GM18511 (cell line): ENCODE results near the gene RSPO4.
"Not testable (repeated sequence)": the region's sequence is repeated elsewhere in the genome, so short reads cannot be mapped to it uniquely, and the experiment has no call there.

Experiments
- ATAC-seq: cut with Tn5 transposase; IDR thresholded peaks from one replicate; pipeline ENCODE4 v1.9.1; 2021; ENCODE audit warnings: mild to moderate bottlenecking, moderate library complexity; ENCODE audit not compliant: unreplicated experiment

RSPO4 gene

GRCh38 chr20:1001911-1002681 is at the start of gene RSPO4:
RSPO4 (minus strand) TSS chr20:1002311; CDS start chr20:1002164, 147 bp downstream.
- ATAC-seq: no peak

GRCh38 chr20:1050440-1050839 is 48.3 kb upstream of the RSPO4 start:
- no peak for ATAC-seq

DNA sequence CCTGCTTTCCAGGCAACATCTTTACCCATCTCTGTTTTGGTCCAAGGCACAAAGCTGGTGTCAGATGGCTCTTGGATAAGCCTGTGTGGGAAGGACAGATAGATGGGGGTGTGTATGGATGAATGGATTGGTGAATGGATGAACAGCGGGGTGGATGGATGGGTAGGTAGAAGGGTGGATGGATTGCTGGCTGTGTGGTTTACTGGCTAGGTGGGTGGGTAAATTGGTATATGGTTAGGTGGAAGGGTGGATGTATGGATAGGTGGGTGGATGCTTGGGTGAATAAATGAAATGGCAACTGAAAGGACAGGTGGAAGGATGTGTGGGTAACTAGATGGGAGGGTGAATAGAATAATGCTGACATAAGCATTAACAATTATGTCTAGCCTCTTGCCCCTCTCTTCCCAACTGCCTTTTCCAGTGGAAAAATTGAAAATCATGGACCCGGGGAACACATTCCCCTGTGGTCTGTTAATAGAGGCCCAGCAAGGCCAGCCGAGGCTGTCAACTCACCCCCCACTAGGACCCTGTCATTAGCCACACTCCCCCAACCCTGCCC is 43.8 kb upstream of the RSPO4 start:
- no peak for ATAC-seq

GRCh38 chr20:1041845-1042390 is 39.8 kb upstream of the RSPO4 start:
- ATAC-seq: no peak

DNA sequence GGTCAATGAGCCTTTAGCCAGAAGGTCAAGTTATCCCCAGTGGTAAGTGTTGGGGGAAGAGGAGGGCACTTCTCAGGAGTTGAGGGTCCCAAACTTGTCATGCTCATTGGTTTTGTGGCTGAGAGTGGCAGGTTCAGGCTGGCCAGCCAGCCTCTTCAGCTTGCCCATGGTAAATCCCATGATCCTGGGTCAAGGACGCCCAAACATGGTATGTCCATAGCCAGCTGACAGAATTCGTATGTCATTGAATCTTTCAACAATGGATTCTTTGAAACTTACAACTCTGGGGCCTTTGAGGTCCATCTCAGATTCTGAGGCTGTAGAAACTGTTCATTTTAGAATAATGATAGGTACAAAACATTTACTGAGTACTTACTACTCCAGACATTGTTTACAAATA is 36.1 kb upstream of the RSPO4 start:
- no peak for ATAC-seq

DNA sequence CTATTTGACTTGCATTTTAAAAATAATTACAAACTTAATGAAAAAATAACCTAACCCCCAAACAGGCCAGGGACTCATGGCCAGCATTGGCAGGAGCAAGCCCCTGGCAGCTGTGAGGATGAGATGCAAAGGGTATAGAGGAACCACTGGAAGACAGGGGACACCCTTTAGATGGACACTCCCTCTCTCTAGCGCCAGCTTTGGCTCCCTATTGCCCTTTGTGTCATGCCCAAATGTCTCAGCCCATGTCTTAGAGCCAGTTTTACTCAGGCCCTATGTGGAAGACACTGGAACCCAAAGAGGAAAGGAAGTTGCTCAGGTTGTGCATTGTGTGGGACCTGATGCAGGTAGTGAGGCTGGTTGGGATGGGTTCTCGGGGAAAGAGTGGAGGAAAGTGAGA is 34.9 kb upstream of the RSPO4 start:
- no peak for ATAC-seq

- ATAC-seq: no peak
Observed at GRCh38 chr20:1035466-1035865, 33.4 kb upstream of the RSPO4 start.

DNA sequence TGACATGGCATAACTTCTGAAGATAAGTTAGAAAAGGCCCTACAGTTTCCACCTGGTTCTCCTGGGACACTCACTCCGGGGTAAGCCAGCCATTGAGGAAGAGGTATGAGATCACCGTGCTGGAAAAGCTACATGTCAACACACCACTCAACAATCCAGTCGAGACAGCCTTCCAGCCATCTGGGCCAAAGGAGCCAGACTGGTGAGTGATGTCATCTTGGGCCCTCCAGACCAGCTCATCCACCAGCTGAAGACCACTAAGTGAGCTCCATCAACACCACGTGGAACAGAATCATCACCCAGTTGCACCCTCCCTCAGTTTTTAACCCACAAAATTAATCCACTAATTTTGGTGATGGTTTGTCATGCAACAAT is 32.3 kb upstream of the RSPO4 start:
- no peak for ATAC-seq

DNA sequence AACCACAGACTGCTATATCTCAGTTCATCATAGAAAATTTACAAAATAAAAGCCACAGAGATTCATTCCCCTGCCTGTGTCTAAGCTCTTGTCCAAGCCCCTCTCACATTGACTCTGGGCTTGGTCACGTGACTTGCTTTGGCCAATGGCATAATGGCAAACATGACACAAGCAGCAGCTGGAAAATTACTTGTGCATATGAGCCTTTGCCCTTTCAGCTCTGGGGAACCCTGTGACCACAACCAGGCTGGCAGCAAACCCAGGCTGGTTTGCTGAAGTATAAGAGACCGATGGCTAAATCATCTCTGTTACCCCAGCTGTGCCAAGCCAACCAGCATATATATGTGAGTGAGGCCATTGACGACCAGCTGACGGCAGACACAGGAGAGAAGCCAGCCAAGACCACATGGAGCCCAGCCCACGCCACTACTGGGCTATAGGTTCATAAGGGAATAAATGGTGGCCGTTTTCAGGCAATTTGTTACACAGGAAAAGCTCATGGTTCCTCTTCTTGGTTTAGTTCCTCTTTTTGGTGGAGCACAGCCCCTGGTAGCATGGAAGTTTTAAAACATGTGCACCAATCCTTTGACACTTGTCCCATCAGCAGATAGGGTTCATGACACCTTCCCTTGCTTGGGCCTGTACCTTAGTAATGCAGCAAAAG is 31.8 kb upstream of the RSPO4 start:
- ATAC-seq: no peak

GRCh38 chr20:1029980-1030379 is 27.9 kb upstream of the RSPO4 start:
- no peak for ATAC-seq

DNA sequence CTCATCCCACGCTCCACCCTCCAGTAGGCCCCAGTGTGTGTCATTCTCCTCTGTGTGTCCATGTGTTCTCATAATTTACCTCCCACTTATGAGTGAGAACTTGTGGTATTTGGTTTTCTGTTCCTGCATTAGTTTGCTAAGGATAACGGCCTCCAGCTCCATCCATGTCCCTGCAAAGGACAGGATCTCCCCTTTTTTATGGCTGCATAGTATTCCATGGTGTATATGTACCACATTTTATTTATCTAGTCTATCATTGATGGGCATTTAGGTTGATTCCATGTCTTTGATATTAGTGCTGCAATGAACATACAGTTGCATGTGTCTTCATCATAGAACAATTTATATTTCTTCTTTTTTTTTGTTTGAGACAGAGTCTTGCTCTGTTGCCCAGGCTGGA is 24.1 kb upstream of the RSPO4 start:
- not testable (repeated sequence) for ATAC-seq

- no peak for ATAC-seq
Observed at GRCh38 chr20:1022871-1023270, 20.8 kb upstream of the RSPO4 start.

GRCh38 chr20:1020614-1021013 is 18.5 kb upstream of the RSPO4 start:
- ATAC-seq: no peak

DNA sequence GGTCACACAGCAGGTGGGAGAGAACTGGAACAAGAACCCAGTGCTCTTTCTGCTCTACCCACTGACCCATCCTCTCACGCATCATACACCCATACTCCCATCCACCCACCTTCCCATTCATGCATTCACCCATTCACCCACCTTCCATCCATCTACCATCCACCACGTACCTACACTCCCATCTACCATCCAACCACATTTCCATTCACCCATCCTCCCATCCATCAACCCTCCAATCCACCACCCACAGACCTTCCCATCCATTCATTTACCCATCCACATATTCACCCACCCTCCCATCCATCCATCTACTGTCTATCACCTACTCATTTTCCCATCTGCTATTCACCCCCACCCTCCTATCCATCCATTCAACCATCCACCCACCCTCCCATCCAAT is 17.2 kb upstream of the RSPO4 start:
- ATAC-seq: no peak

- no peak for ATAC-seq
Observed at GRCh38 chr20:1017677-1018076, 15.6 kb upstream of the RSPO4 start.

DNA sequence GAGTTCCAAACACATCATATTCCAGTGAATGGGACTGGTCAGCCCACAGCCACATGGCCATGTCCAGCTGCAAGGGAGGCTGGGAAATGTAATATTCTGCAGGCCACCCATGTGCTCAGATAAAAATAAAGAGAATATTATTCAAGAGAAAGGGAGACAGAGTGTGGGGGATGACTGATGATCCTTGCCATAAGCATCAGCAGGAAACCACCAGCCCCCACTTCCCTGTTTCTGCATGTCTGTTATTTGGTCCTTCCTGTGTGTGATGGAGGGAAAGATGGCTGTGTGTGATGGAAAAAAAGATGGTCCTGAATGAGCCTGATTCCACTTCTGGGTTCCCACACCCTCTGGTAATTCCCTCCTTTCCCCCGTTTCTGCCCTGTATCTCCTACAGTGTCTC is 13.1 kb upstream of the RSPO4 start:
- no peak for ATAC-seq

DNA sequence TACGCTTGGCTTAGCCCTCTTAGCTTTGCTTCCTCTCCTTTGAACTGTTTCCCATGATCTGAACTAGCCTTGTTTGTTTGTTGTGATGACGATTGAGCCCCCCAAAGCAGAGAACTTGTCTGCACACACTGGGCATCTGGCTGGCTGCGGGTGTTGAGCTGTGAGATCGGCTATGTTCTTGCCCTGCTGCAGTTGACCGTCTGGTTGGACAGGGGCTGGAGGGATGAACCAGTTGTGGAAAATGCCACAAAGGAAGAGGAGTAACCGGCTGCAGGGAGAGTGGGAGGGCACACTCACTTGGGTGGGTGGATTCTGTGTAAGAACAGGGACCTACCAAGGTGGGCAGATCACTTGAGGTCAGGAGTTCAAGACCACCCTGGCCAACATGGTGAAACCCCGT is 12.4 kb upstream of the RSPO4 start:
- ATAC-seq: no peak

DNA sequence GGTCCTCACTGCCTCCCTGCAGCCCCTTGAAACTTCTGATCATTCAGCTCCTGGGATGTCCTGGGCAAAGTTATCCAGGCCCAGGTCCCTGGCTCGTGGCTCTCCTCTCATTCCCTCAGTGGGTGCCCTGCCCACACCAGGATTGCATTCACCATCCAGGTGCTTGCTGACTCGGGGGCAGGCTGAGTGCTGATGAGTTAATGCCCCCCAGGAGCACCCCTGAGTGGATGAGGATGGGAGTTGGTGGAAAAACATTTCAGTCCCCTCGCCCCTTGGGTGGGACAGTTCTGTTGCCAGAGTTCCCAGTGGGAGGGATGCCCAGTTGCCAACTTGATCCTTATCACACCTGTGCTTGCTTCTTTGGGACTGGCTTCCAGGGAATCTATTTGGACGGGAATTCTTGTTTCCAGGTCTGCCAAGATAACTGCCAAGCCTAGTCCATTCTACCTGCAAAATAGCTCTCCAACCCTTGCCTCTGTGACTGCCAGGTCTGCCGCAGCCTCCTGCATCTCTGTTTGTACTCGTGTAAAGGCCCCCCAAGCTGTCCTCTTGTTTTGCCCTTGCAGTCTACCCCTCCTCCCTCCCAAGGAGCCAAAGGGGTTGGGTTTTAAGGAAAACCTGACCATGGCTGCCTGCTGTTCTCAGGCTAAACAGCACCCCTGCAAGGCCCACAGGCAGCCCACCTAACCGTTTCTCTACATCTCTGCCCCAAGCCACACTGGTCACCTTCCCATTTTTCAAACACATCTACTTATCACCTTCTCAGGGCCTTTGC is 11.6 kb upstream of the RSPO4 start:
- ATAC-seq: no peak

- ATAC-seq: no peak
Observed at GRCh38 chr20:1012359-1013168, 10.5 kb upstream of the RSPO4 start.

DNA sequence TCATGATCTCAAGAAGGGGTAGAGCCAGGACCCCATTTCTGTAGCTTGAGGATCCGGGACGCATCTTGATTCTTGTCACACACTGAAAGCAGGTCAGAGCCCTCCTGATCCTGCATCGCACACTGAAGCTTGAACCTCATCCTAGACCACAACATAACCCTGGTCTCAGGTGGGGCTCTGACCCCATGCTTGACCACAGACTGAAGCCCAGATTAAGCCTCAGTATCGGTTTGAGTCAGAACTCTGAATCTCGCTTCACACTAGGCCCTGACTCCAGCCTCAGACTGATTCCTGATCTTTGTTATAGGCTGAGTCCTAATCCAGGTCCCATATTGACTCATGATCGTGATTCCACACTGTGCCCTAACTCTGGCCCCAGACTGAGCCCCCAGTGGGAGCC is 8.5 kb upstream of the RSPO4 start:
- peak; percentile 82 for ATAC-seq
